HG02588 (cell line): ENCODE results near the gene GPRC5D.

ENCODE experiments used
- ATAC-seq: cut with Tn5 transposase; IDR thresholded peaks from one replicate; pipeline ENCODE4 v1.9.1; 2021; ENCODE audit warnings: mild to moderate bottlenecking, moderate library complexity; ENCODE audit not compliant: unreplicated experiment

The GPRC5D gene

DNA sequence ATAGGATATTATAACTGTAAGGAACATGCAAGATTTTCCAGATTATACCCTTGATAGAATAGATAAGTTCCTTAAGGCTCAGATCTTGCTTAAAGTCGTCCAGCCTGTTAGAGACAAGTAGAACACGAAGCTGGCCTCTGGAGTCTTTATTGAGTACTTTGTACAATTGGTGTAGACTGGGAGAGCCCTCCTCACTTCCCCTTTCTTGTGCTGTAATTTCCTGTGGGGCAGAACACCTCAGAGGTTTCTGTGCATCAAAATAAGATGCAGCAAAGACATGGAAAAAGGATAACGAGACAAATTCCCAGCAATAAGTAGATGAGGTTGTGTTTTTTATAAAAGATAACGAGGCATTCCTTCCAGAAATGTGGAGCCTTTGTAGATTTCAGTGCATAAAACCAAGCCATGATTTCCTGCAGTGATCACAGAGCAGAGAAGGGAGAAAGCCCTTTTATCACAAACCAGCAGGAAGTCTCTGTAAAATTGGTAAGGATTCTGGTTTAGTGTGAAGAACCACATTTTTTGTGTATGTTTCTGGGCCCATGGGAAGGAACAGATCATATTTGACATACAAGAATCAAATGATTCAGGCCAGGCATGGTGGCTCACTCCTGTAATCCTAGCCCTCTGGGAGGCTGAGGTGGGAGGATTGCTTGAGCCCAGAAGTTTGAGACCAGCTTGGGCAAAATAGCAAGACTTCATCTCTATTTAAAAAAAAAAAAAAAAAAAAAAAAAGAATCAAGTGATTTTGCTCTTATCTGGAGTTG lies 42.6 kb downstream of the GPRC5D start:
- ATAC-seq = peak; percentile 50

DNA sequence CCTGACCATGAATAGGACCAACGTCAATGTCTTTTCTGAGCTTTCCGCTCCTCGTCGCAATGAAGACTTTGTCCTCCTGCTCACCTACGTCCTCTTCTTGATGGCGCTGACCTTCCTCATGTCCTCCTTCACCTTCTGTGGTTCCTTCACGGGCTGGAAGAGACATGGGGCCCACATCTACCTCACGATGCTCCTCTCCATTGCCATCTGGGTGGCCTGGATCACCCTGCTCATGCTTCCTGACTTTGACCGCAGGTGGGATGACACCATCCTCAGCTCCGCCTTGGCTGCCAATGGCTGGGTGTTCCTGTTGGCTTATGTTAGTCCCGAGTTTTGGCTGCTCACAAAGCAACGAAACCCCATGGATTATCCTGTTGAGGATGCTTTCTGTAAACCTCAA lies 43.3 kb downstream of the GPRC5D start:
- ATAC-seq = no peak

DNA sequence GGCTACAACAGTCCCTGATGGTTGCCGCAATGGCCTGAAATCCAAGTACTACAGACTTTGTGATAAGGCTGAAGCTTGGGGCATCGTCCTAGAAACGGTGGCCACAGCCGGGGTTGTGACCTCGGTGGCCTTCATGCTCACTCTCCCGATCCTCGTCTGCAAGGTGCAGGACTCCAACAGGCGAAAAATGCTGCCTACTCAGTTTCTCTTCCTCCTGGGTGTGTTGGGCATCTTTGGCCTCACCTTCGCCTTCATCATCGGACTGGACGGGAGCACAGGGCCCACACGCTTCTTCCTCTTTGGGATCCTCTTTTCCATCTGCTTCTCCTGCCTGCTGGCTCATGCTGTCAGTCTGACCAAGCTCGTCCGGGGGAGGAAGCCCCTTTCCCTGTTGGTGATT lies 43.7 kb downstream of the GPRC5D start:
- ATAC-seq = no peak

DNA sequence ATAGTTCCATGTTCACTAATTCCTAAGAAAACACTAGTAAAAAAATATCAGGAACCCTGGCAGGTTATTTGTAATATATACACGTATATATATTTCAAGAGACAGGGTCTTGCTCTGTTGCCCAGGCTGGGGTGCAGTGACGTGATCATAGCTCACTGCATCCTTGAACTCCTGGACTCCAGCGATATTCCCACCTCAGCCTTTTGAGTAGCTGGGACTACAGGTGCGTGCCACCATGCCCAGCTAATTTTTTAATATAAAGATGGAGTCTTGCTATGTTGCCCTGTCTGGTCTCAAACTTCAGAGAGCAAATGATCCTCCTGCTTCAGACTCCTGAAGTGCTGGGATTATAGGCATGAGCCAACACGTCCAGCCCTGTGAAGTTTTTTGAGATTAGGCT lies 44.4 kb downstream of the GPRC5D start:
- ATAC-seq = no peak

DNA sequence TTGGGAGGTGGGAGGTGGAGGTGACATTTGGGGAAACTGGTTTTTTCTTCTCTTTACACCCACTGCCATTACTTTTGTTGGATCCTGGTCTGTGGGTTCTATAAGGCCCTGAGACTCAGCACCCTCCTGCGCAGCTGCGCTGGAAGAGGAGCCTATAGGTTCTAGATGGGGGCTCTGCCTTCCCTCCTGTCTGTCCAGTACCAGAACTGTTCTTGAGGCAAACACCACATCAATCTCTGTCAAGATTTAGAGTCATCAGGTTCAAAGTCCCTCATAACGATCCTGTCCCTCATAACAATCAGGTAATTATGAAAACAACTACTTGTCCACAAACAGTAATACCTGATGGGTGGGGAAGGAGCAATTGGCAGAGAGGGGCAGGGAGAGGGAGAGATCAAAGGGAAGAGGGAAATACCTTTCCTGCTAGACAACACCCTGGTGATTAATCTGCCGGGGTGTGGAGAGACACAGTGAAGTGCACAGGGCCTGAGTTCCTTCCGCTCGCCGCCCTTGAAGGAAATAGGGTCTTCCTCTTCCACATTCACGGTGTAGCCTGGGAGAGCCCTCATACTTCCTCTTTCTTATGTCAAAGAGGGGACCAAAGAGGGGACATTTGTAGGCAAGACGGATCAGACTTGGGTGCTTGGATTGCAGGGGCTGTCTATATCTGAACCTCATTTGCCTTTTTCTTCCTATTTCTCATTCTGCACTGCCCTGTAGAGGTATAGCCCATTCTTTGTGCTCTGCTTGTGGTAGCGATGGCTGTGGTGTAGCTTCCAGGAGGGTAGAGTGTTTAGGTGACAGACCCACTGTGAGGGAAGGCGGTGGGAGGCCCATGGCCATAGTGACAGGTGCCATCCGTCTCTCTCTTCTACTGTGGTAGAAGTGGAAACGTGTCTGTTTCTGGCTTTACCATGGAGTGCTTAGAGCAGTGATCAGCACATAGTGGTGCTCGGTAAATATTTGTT lies 48.0 kb downstream of the GPRC5D start:
- no peak for ATAC-seq

DNA sequence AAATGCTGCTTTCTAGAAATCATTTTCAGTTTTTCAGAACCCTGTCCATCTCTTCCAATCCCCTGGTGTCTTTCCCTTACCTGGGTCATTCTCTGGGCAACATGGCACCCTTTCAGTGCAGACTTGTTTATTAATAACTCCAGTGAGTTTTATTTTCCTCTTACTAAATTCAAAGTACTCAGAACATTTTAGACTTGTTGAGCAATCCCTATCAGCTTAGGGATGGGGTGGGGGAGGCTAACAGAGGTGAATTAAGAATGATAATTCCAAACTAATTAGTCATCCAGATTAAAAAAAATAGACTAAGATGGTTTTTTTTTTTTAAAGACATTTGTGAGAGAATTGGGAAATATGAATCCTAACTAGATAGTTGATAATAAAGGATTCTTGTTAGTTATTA lies 49.9 kb downstream of the GPRC5D start:
- no peak for ATAC-seq

DNA sequence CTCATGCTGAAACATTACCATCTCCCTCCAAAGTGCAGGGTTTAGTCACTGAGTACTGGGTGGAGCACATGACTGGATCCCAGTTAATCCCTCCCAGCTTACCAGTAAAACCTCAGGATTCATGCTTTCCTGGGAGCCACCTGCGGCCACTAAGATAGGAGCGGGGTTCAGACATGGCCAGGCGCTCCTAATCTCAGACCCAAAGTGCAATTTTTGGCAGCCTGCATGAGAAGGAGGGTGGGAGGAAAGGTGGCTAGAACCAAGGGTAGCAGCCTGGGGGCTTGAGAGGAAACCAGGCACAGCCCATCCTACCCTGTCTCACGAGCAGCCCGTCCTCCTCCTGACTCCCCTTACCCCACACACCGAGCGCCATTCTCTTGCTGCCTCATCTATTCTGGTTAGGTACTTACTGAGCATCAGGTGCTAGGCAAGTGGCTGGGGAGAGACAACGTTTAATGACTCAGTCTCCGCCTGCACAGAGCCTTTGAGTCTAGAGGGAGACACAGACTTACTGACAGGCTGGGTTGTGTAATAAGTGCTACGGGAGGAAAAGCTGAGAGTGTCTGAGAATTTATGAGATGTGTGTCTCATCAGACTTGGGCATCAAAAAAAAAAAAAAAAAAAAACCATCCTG lies 50.7 kb downstream of the GPRC5D start:
- ATAC-seq = no peak

DNA sequence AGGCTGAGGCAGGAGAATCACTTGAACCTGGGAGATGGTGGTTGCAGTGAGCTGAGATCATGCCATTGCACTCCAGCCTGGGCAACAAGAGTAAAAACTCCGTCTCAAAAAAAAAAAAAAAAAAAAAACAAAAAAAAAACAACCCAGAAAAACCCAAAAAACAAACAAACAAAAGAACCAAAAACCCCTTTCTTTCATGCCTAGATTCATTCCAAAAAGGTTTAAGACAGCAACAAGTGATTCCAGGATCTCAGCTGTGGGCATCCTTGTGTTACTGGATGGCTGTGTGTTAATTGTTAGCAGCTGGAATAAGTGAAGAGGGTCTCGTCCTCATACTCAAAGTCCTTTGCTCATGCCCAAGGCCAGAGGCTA lies 51.2 kb downstream of the GPRC5D start:
- ATAC-seq = no peak

DNA sequence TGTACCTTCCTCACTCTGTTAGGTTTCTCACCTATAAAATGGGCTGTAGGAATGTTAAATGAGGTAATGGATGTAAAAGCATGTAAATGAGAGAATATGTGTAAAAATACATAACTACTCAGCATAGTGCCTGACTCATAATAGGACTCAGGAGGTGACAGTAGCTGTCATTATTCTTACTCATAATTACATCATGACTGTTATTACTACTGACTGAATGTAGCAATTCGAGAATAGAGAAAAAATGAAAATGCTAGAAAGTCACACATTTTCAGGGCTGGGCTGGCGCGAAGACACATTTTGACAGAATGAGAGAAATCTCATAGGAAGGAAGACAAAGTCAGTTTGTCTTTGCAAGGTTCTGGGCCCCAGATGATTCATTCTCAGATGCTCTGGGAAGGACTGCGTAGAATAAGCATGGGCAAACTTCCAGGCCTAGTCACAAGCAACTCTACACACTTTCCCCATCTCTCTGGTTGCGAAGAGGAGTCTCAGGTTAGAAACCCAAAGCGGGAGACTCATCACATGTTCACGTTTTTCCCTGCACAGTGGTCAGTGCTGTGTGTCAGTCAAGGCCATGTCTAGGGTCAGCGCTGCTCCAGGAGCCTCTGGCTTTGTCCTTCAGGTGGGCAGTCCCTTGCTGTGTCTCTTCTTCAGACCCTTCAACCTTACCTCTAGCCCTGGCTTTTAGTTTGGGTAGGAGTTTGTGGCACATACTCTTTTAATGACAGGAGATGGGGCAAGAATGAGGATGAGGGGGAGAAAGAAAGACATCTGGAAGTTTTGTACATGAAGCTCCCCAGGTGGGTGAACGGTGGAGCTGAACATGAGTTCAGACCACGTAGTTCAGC lies 52.2 kb downstream of the GPRC5D start:
- peak; percentile 81 for ATAC-seq

DNA sequence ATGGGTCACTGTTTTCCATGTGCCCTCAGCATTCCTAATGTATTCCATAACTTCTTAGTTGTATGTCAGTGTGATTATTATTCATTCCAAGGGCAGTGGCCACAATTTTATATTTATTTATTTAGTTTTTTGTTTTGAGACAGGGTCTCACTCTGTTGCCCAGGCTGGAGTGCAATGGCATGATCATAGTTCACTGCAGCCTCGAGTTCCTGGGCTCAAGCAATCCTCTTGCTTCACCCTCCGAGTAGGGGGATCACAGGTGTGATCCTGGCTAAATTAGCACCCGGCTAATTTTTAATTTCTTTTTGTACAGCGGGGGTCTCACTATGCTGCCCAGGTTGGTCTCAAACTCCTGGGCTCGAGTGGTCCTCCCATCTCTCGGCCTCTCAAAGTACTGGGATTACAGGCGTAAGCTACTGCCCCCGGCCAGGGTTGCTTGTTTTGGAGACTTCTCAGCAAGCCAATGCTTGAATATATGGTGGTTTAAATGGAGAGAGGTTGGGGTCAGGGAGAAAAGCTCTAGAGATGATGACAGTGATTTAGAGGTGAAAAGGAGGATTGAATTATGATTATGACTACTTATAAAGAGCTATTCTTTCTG lies 53.0 kb downstream of the GPRC5D start:
- ATAC-seq = no peak

DNA sequence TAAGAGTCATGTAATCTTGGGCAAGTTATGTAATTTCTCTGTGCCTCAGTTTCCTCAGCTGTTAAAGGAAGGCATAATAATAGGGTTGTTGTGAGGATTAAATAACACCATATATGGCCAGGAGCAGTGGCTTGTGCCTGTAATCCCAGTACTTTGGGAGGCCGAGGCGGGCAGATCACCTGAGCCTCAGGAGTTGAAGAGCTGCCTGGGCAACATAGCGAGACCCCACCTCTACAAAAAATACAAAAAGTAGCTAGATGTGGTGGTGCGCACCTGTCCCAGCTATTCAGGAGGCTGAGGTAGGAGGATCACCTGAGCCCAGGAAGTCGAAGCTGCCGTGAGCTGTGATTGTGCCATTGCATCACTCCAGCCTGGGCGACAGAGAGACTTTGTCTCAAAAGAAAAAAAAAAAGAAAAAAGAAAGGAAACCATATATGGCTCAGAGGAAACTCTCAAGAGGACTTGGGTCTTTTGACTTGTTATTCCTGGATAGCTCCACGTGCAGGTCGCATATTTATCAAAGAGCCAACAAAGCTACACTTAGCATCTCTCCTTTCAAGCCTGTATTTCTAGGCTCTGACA lies 53.7 kb downstream of the GPRC5D start:
- no peak for ATAC-seq

DNA sequence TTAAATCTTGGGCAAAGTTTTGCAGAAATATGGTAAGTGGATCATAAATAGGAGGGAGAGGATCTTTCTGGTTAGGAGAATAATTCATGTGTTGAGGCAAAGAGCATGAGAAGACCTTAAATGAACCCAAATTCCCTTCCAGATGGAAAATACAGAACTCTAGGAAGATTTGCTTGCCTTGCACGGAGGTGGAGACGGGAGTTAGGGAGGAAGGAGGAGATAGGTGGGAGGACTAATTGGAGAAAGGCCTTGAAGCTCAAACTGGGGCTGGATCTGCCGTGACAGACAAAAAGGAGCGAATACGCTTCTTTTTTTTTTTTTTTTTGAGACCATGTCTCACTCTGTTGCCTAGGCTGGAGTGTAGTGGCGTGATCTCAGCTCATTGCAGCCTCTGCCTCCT lies 54.7 kb downstream of the GPRC5D start:
- no peak for ATAC-seq

DNA sequence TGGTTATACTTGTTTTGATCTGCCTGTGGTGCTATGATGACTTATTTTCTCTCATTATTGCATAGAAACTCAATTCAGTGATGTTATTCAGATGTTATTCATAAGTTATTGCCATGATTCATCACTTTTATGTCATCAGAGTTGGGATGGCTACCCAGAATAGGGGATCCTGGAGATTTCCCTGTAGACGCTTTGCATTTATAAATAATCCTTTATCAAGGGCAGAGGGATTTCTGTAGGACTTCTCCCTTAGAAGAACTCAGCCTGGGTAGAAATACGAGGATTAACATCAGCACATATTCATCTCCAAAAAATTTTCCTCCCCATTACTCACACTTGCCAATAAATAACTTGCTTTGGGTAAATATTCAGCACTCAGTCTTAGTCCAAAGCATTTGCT lies 55.7 kb downstream of the GPRC5D start:
- ATAC-seq = no peak

DNA sequence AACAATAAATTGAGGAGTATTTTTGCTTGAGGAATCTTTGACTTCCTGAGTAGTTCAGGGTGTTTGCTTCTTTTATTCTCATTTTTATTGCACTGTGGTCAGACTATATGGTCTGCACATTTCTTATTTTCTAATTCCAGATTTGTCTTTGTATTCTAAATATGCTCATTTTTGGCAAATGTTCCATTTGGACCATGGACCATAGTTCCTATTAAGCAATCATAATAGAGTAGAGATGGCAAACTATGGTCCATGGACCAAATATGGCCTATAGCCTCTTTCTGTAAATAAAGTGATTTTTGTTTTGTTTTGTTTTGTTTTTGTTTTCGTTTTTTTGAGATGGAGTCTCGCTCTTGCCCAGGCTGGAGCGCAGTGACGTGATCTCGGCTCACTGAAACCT lies 58.5 kb downstream of the GPRC5D start:
- ATAC-seq = no peak

DNA sequence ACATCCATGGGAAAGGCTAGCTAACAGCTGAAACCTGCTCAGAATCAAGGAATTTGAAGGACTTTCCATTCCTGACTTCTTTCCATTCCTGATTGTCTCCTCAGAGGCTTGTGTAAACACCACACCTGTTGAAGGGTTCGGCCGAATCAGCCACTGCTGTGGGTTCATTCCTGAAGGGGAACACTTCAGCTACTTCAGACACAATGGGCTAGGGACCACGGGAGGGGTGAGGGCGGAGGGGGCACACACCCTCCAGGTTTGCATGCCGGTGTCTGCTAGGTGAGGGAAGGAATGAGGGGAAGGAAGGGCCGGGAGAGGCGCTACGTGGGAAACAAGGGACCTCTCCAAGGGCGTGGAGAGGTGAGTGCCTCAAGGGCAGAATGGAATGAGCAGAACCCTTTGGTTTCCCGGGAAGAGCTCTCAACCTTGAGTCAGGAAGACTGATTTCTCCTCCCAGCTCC lies 59.3 kb downstream of the GPRC5D start:
- ATAC-seq = no peak

DNA sequence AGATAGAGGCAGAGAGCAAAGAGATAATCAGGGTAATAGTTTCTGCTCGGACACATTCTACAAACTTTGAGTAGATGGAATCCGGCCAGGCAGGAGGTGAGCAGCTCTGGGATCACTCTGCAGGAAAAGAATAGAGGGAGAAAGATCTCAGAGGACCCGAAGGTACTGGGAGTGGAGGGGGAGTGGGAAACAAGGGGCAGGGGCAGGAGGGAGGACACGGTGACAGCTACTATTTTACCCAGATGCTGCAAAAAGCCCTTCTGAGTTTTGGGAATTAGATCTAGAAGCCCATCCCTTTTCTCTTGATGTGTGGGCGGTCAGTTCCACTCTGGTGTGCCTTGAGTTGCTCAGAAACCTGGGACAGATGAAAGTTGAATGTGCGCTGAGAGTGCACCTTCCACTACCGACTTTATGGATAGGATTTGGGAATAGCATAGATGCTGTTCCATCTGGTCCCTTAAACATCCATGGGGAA lies 60.1 kb downstream of the GPRC5D start:
- no peak for ATAC-seq

DNA sequence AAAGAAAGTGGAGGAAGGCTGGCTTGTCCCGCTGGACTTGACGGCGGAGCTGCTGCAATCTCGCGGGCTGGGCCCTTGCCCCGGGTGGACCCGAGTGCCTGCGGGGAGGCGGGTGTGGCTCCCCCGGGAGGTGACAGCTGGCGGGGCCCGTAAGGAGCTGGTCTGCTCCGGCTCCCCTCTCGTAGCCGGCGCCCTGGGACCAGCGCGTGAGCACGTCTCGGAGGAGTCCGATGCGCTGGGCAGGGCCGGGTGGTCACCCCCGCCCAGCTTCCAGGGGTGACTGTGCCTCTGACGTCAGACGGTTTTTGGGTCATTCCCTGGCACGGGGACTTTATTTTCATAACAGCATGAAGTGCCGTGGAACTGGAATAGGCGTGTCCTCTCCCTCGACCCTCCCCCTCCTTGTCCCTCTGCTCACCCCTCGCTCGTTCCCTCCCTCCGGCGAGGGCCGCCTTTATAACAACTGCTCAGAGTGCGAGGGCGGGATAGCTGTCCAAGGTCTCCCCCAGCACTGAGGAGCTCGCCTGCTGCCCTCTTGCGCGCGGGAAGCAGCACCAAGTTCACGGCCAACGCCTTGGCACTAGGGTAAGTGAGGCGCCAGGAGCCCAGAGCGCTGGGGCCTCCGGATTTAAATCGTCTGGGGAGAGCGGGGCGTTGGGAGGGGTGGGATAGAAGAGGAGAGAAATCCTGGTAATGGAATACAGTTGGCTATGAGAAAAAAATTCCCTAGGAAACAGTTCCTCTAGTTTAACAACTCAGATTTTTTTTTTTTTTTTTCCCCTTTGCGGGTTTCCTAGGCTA lies 60.7 kb downstream of the GPRC5D start, which contains the start of gene GPRC5A:
Gene GPRC5A, plus strand, starts transcription at position 483 of the 801 bp plus-strand sequence. CDS start 16,688 bp downstream, outside the sequence.
- ATAC-seq = no peak
